DND-41 (cell line): ENCODE measurements around the gene FNDC3B.

Experiments
- ATAC-seq: fragments of 200-7000 bp; cut with Tn5 transposase; 3 replicates; pipeline ENCODE4 v1.9.1; 2021; ENCODE audit warnings: low read depth; ENCODE audit not compliant: insufficient read depth
- DNase-seq: peaks from one replicate; pipeline ENCODE4 v3.0.0-alpha.2; 2020
- H2AFZ ChIP-seq: 2 replicates; pipeline ENCODE4 v1.6.0; 2012; ENCODE audit warnings: low read depth, low read length
- H3K27ac ChIP-seq: 2 replicates; pipeline ENCODE4 v1.5.1; 2012; ENCODE audit warnings: low read length, inconsistent platforms
- H3K27me3 ChIP-seq: fragments of 200-600 bp; sonication (generic); 2 replicates; pipeline ENCODE4 v1.6.0; 2012; ENCODE audit warnings: low read length, mild to moderate bottlenecking, inconsistent platforms; ENCODE audit not compliant: insufficient read depth, poor library complexity
- H3K36me3 ChIP-seq: 2 replicates; pipeline ENCODE4 v1.5.1; 2012; ENCODE audit warnings: low read length, inconsistent platforms; ENCODE audit not compliant: insufficient read depth
- H3K4me1 ChIP-seq: 2 replicates; pipeline ENCODE4 v1.5.1; 2012; ENCODE audit warnings: mild to moderate bottlenecking, low read length; ENCODE audit not compliant: insufficient read depth
- H3K4me2 ChIP-seq: 2 replicates; pipeline ENCODE4 v1.6.0; 2012; ENCODE audit warnings: mild to moderate bottlenecking, moderate library complexity, low read length, inconsistent platforms; ENCODE audit not compliant: insufficient read depth
- H3K4me3 ChIP-seq, 2 experiments: fragments of 200-600 bp in 1 of 2; shearing (Covaris generic) in 1 of 2; 2 replicates each; pipeline ENCODE4 v1.5.1; 2012 to 2016; ENCODE audit warnings: inconsistent platforms in 2 of 2, low read length in 2 of 2, mild to moderate bottlenecking in 2 of 2, low read depth in 1 of 2, moderate library complexity in 1 of 2
- H3K79me2 ChIP-seq: 2 replicates; pipeline ENCODE4 v1.6.0; 2012; ENCODE audit warnings: low read length, inconsistent platforms; ENCODE audit not compliant: insufficient read depth
- H3K9ac ChIP-seq: 2 replicates; pipeline ENCODE4 v1.6.0; 2012; ENCODE audit warnings: low read depth, mild to moderate bottlenecking, inconsistent platforms, low read length, moderate library complexity
- H3K9me3 ChIP-seq: 2 replicates; pipeline ENCODE4 v1.5.1; 2012; ENCODE audit warnings: low read length, moderate library complexity, mild to moderate bottlenecking, inconsistent platforms; ENCODE audit not compliant: insufficient read depth, severe bottlenecking
- H4K20me1 ChIP-seq: 2 replicates; pipeline ENCODE4 v1.6.0; 2012; ENCODE audit warnings: low read length; ENCODE audit not compliant: insufficient read depth
- CTCF ChIP-seq: IDR thresholded peaks from 2 replicates; pipeline ENCODE4 v1.5.1; 2012; ENCODE audit warnings: borderline replicate concordance, low read length, moderate library complexity, mild to moderate bottlenecking; ENCODE audit not compliant: poor library complexity, severe bottlenecking; ENCODE audit errors: extremely low read depth
- EZH2 ChIP-seq: IDR thresholded peaks from 3 replicates; pipeline ENCODE4 v1.6.1; 2012; ENCODE audit warnings: borderline replicate concordance, low read depth, mild to moderate bottlenecking, moderate library complexity, low read length, inconsistent platforms; ENCODE audit not compliant: severe bottlenecking

FNDC3B gene

GRCh38 chr3:172247525-172248274 lies 208.3 kb downstream of the FNDC3B start:
- no peak overlapping the region for H3K4me2 ChIP-seq
- DNase-seq (no peak), ATAC-seq (no peak)
- H2AFZ ChIP-seq, result no peak overlapping the region
- H3K9ac ChIP-seq, result no peak overlapping the region
- H4K20me1 ChIP-seq, result no peaks in the 10 kb centered on the region
- H3K27me3 ChIP-seq, result no peaks in the 10 kb centered on the region
- no peak overlapping the region for H3K27ac ChIP-seq
- H3K4me1 ChIP-seq, result no peaks in the 10 kb centered on the region
- peaks cover 3% of the 10 kb centered on the region for H3K9me3 ChIP-seq
- H3K79me2 ChIP-seq, result no peaks in the 10 kb centered on the region
- no peak for TF ChIP-seq EZH2
- TF ChIP-seq CTCF, result no peak
- no peak overlapping the region for H3K4me3 ChIP-seq
- H3K36me3 ChIP-seq, result no peaks in the 10 kb centered on the region

- Histone ChIP-seq H3K36me3 (no peaks in the 10 kb centered on the region), H3K4me2 (no peak overlapping the region), H3K9ac (no peak overlapping the region), H4K20me1 (no peaks in the 10 kb centered on the region), H3K9me3 (no peaks in the 10 kb centered on the region), H3K27ac (no peak overlapping the region), H3K4me3 (no peak overlapping the region), H3K27me3 (no peaks in the 10 kb centered on the region), H2AFZ (no peak overlapping the region), H3K4me1 (no peaks in the 10 kb centered on the region), H3K79me2 (no peaks in the 10 kb centered on the region)
- TF ChIP-seq CTCF (no peak), EZH2 (no peak)
- ATAC-seq (no peak), DNase-seq (no peak)
These were observed 209.7 kb downstream of the FNDC3B start for GRCh38 chr3:172249039-172249438.

- no peak for TF ChIP-seq EZH2
- no peak for TF ChIP-seq CTCF
- H3K27ac ChIP-seq, result no peak overlapping the region
- no peaks in the 10 kb centered on the region for H3K9me3 ChIP-seq
- H3K27me3 ChIP-seq, result no peaks in the 10 kb centered on the region
- H3K79me2 ChIP-seq, result no peaks in the 10 kb centered on the region
- no peak overlapping the region for H3K9ac ChIP-seq
- no peaks in the 10 kb centered on the region for H3K36me3 ChIP-seq
- no peak overlapping the region for H2AFZ ChIP-seq
- H3K4me1 ChIP-seq, result no peaks in the 10 kb centered on the region
- no peak for ATAC-seq
- no peaks in the 10 kb centered on the region for H4K20me1 ChIP-seq
- DNase-seq, result no peak
- H3K4me3 ChIP-seq, result no peak overlapping the region
- H3K4me2 ChIP-seq, result no peak overlapping the region
These were observed 211.8 kb downstream of the FNDC3B start for GRCh38 chr3:172251211-172251610.
